ENCODE data around the gene NPTXR. TPM values are rescaled to one million over a fixed set of nuclear protein-coding genes. Genes with fewer than 3 reads are reported as not detected.

Gene NPTXR
- polyA plus RNA-seq, 3 donors: 0.04 TPM; not detected in 2

DNA sequence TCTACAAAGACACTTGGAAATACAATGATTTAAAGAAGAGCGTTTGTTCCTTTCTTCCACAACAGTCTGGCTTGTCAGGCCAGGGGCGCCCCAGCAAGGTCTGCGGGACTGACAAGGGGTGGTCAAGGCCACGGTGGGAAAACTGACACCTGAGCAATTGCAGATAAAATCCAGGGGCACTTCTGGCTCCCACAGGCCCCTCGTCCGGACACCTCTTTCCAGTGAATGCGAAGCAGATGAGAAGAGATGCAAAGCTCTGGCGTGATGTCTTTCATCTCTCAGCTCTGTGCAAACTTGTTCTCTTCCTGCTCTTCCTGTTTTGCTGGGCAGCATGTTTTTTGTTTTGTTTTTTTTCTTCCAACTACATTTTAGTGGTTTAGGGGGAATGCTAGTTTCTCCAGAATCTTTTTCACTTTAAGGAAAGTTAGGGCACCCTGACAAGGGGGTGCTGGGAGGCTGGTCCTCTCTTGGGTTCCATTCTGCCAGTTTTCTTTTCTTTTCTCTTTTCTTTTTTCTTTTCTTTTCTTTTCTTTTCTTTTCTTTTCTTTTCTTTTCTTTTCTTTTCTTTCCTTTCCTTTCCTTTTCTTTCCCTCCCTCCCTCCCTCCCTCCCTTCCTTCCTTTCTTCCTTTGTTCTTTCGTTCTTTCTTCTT is 39.3 kb upstream of the NPTXR start:
- peaks cover 4 to 8% (median 8%) of the 10 kb centered on the region in 3 donors for H3K27me3 Mint-ChIP-seq (ENCODE audit: low read depth in 3 of 3)
- peaks cover 0 to 2% (median 0%) of the 10 kb centered on the region in 7 donors for H3K9me3 Mint-ChIP-seq
- no peak overlapping the region for H3K9ac ChIP-seq (ENCODE audit: insufficient read depth, low read length, poor library complexity, severe bottlenecking)
- H3K4me1 ChIP-seq (ENCODE audit: control insufficient read depth in 1 of 2, insufficient read depth in 2 of 2, low read length in 2 of 2): peaks cover 9% of the 10 kb centered on the region in 2 donors
- DNase-seq: no peak
- H4K20me1 ChIP-seq (ENCODE audit: insufficient read depth, low read length): no peaks in the 10 kb centered on the region
- H3K27me3 ChIP-seq (ENCODE audit: control insufficient read depth in 2 of 2, insufficient read depth in 2 of 2, low read length in 2 of 2): no peaks in the 10 kb centered on the region
- H3K4me3 Mint-ChIP-seq: no peak overlapping the region
- no peaks in the 10 kb centered on the region for H3K36me3 ChIP-seq (replicated peaks in 1 of 2; ENCODE audit: control insufficient read depth in 1 of 2, insufficient read depth in 2 of 2, low read length in 2 of 2)
- H3K79me2 ChIP-seq (ENCODE audit: insufficient read depth, low read length): no peaks in the 10 kb centered on the region
- H3K4me3 ChIP-seq (replicated peaks in 1 of 3; ENCODE audit: low read depth in 2 of 3, low read length in 3 of 3): no peak overlapping the region
- no peaks in the 10 kb centered on the region for H3K36me3 Mint-ChIP-seq
- H3K4me2 ChIP-seq (replicated peaks; ENCODE audit: extremely low read depth, low read length, poor library complexity, severe bottlenecking): no peak overlapping the region
- no peak overlapping the region for H2AFZ ChIP-seq (ENCODE audit: insufficient read depth, low read depth, low read length, poor library complexity, severe bottlenecking)
- H3K4me1 Mint-ChIP-seq: peaks cover 17% of the 10 kb centered on the region
- TF ChIP-seq, protein P1, sequence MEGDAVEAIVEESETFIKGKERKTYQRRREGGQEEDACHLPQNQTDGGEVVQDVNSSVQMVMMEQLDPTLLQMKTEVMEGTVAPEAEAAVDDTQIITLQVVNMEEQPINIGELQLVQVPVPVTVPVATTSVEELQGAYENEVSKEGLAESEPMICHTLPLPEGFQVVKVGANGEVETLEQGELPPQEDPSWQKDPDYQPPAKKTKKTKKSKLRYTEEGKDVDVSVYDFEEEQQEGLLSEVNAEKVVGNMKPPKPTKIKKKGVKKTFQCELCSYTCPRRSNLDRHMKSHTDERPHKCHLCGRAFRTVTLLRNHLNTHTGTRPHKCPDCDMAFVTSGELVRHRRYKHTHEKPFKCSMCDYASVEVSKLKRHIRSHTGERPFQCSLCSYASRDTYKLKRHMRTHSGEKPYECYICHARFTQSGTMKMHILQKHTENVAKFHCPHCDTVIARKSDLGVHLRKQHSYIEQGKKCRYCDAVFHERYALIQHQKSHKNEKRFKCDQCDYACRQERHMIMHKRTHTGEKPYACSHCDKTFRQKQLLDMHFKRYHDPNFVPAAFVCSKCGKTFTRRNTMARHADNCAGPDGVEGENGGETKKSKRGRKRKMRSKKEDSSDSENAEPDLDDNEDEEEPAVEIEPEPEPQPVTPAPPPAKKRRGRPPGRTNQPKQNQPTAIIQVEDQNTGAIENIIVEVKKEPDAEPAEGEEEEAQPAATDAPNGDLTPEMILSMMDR (IDR thresholded peaks at IDR 0.05): no peak
- no peak overlapping the region for H3K27ac ChIP-seq (ENCODE audit: low read depth in 1 of 2, low read length in 2 of 2)
- WGBS (ENCODE audit: insufficient coverage): 64% methylated on average over 6 of the region's 9 CpGs
- intact Hi-C loops (cut with micrococcal nuclease): no loop called here
- no peak overlapping the region for H3K27ac Mint-ChIP-seq
- no peaks in the 10 kb centered on the region for H3K9me3 ChIP-seq (replicated peaks in 1 of 2; ENCODE audit: control insufficient read depth in 1 of 2, insufficient read depth in 1 of 2, low read length in 2 of 2)

DNA sequence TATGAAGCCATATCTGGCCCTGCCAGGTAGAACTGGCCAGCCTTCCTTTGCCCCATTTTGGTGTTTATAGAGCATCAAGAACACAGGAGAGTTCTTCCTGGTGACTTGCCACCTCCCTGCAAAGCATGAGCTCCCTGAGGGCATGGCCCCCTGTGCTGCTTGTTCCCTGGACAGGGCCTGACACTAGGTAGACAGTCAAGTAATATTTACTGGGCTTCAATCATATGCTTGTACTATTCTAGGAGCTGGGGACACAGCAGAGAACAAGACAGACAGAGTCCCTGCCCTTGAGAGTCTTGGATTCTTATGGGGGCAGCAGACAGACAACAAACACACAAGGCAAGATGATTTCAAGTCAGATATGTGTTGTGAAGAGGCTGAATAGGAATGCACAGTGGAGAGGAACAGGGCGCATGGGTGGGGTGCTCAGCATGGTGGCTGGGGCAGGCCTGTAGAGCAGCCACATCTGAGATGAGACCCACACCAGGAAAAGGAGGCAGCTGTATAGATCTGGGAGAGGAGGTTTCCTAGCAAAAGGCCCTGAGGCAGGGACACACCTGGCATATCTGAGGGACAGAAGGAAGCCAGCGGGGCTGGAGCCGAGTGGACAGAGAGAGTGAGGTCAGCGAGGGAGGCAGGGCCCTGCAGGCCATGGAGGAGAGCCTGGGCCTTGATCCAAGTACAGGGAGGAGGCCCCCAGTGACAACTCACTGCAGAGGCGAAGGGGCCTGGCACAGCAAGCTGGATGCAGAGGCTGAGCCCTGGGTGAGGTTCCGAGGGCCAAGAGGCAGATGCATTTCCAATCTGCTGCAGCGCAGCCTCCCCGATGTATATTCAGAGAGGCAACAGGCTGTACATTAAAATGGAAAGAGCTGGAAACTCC is 38.4 kb upstream of the NPTXR start:
- H3K4me3 ChIP-seq (replicated peaks in 1 of 3; ENCODE audit: low read depth in 2 of 3, low read length in 3 of 3): no peak overlapping the region
- no peak overlapping the region for H3K27ac ChIP-seq (ENCODE audit: low read depth in 1 of 2, low read length in 2 of 2)
- Mint-ChIP-seq H3K27ac (peak overlapping the region in 1 of 7 donors; percentile 2), H3K4me1 (peaks cover 17% of the 10 kb centered on the region), H3K9me3 (peaks cover 0 to 2% (median 0%) of the 10 kb centered on the region in 7 donors), H3K36me3 (no peaks in the 10 kb centered on the region), H3K4me3 (no peak overlapping the region), H3K27me3 (ENCODE audit: low read depth in 3 of 3) (peaks cover 6 to 9% (median 8%) of the 10 kb centered on the region in 3 donors)
- WGBS (ENCODE audit: insufficient coverage): 94% methylated on average over 8 of the region's 8 CpGs
- H3K9ac ChIP-seq (ENCODE audit: insufficient read depth, low read length, poor library complexity, severe bottlenecking): no peak overlapping the region
- H4K20me1 ChIP-seq (ENCODE audit: insufficient read depth, low read length): no peaks in the 10 kb centered on the region
- H3K4me2 ChIP-seq (replicated peaks; ENCODE audit: extremely low read depth, low read length, poor library complexity, severe bottlenecking): no peak overlapping the region
- H3K36me3 ChIP-seq (replicated peaks in 1 of 2; ENCODE audit: control insufficient read depth in 1 of 2, insufficient read depth in 2 of 2, low read length in 2 of 2): no peaks in the 10 kb centered on the region
- DNase-seq: no peak
- H3K79me2 ChIP-seq (ENCODE audit: insufficient read depth, low read length): no peaks in the 10 kb centered on the region
- H3K9me3 ChIP-seq (replicated peaks in 1 of 2; ENCODE audit: control insufficient read depth in 1 of 2, insufficient read depth in 1 of 2, low read length in 2 of 2): no peaks in the 10 kb centered on the region
- H3K27me3 ChIP-seq (ENCODE audit: control insufficient read depth in 2 of 2, insufficient read depth in 2 of 2, low read length in 2 of 2): no peaks in the 10 kb centered on the region
- no peak overlapping the region for H2AFZ ChIP-seq (ENCODE audit: insufficient read depth, low read depth, low read length, poor library complexity, severe bottlenecking)
- peaks cover 9% of the 10 kb centered on the region in 2 donors for H3K4me1 ChIP-seq (ENCODE audit: control insufficient read depth in 1 of 2, insufficient read depth in 2 of 2, low read length in 2 of 2)
- intact Hi-C loops (cut with micrococcal nuclease): no loop called here
- TF ChIP-seq, protein P1 (IDR thresholded peaks at IDR 0.05): no peak
